Transverse colon (tissue), 4 donors: Measurements from ENCODE around the gene RHBDD1. TPM values are rescaled to one million over a fixed set of nuclear protein-coding genes. Genes with fewer than 3 reads are reported as not detected.
"Not testable (repeated sequence)": the region's sequence is repeated elsewhere in the genome, so short reads cannot be mapped to it uniquely, and the experiment has no call there.

Experiments
- DNase-seq: peaks from one replicate; pipeline ENCODE4 v3.0.0-alpha.2; 2019
- H3K27ac ChIP-seq, 4 donors: fragments of 200-600 bp; sonication (generic); 2 replicates each; pipeline ENCODE4 v1.5.1; 2016 to 2018; ENCODE audit warnings: inconsistent platforms in 4 of 4
- H3K27me3 ChIP-seq: fragments of 200-600 bp; sonication (generic); 2 replicates; pipeline ENCODE4 v1.5.1; 2017; ENCODE audit warnings: inconsistent platforms
- H3K36me3 ChIP-seq, 4 donors: fragments of 200-600 bp; sonication (generic); 2 replicates each; pipeline ENCODE4 v1.5.1; 2017 to 2019; ENCODE audit warnings: inconsistent platforms in 4 of 4
- H3K4me1 ChIP-seq, 4 donors: fragments of 200-600 bp; sonication (generic); 2 replicates each; pipeline ENCODE4 v1.5.1; 2017 to 2020; ENCODE audit warnings: inconsistent platforms in 4 of 4
- H3K4me3 ChIP-seq, 4 donors: fragments of 200-600 bp; sonication (generic); 1 replicate in 1 of 4; 2 replicates in 3 of 4; pipeline versions ENCODE4 v1.5.1 to v1.6.1; 2017 to 2019; ENCODE audit warnings: inconsistent platforms in 4 of 4
- H3K9me3 ChIP-seq, 2 donors: fragments of 200-600 bp; sonication (generic); 2 replicates each; pipeline ENCODE4 v1.5.1; 2017 to 2019; ENCODE audit warnings: inconsistent platforms in 2 of 2
- EP300 ChIP-seq: sonication (generic); formaldehyde crosslinking; IDR thresholded peaks from one replicate; pipeline ENCODE4 v1.6.1; 2017; ENCODE audit warnings: antibody characterized with exemption, low read depth
- POLR2A ChIP-seq: fragments of 450-650 bp; IDR thresholded peaks from one replicate; pipeline ENCODE4 v1.6.1; 2016; ENCODE audit warnings: antibody characterized with exemption, mild to moderate bottlenecking, moderate library complexity
- POLR2AphosphoS5 ChIP-seq, 3 donors: sonication (generic); formaldehyde crosslinking; IDR thresholded peaks; one replicate each; pipeline ENCODE4 v1.6.1; 2016; ENCODE audit warnings: antibody characterized with exemption in 3 of 3
- WGBS, 2 donors: methylation state at CpG; one replicate each; pipeline ENCODE4 v1.1.5; 2018; ENCODE audit warnings: low coverage in 1 of 2; 5-methylcytosine and 5-hydroxymethylcytosine counted together
- in situ Hi-C, 4 donors: fragments of 200-750 bp; cut with MboI; loops; one replicate each; pipeline versions ENCODE4 v1.15.0 to v1.15.1; 2017; ENCODE audit warnings: low sequenced_read_pairs in 3 of 4, low pct_ligation_motif_present in 1 of 4, low pct_unique_long_range_greater_than_20kb in 1 of 4
- intact Hi-C: fragments of 100-400 bp; cut with DNase I; formaldehyde crosslinking; loops from one replicate; pipeline ENCODE4 v1.15.1; 2023; ENCODE audit warnings: low total_unique reads
- total RNA-seq, 4 donors: library from RNA; depleted of rRNA; stranded (reverse); fragments of >200 nt; gene quantifications; one replicate each; pipeline ENCODE4 v1.1.0, GENCODE V29; 2016
- TF ChIP-seq, protein P1 (sequence below), 5 experiments: fragments of 200-600 bp in 3 of 5; fragments of 450-650 bp in 2 of 5; sonication (generic) in 3 of 5; IDR thresholded peaks; 1 replicate in 2 of 5; 2 replicates in 3 of 5; pipeline ENCODE4 v1.5.1; 2016 to 2017; ENCODE audit warnings: antibody characterized with exemption in 5 of 5, inconsistent platforms in 3 of 5, mild to moderate bottlenecking in 2 of 5, moderate library complexity in 1 of 5

RHBDD1 gene
- total RNA-seq, 4 donors from 2014 or later: 11.9 to 47.5 (median 22.5) TPM

- intact Hi-C loops: no loop called here
- TF ChIP-seq, protein P1, sequence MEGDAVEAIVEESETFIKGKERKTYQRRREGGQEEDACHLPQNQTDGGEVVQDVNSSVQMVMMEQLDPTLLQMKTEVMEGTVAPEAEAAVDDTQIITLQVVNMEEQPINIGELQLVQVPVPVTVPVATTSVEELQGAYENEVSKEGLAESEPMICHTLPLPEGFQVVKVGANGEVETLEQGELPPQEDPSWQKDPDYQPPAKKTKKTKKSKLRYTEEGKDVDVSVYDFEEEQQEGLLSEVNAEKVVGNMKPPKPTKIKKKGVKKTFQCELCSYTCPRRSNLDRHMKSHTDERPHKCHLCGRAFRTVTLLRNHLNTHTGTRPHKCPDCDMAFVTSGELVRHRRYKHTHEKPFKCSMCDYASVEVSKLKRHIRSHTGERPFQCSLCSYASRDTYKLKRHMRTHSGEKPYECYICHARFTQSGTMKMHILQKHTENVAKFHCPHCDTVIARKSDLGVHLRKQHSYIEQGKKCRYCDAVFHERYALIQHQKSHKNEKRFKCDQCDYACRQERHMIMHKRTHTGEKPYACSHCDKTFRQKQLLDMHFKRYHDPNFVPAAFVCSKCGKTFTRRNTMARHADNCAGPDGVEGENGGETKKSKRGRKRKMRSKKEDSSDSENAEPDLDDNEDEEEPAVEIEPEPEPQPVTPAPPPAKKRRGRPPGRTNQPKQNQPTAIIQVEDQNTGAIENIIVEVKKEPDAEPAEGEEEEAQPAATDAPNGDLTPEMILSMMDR (IDR thresholded peaks at IDR 0.05): no peak
- Histone ChIP-seq H3K4me3 (no peak overlapping the region), H3K27ac (no peak overlapping the region), H3K9me3 (no peaks in the 10 kb centered on the region), H3K4me1 (peaks cover 0 to 13% (median 10%) of the 10 kb centered on the region in 4 donors), H3K27me3 (no peaks in the 10 kb centered on the region), H3K36me3 (no peaks in the 10 kb centered on the region)
- in situ Hi-C loops: no loop called here
- DNase-seq: no peak
- WGBS, 2 donors: 75 to 84% methylated on average over 3 to 4 of the region's 4 CpGs
These were observed 4.6 kb upstream of the RHBDD1 start for GRCh38 chr2:226831266-226831665.

DNA sequence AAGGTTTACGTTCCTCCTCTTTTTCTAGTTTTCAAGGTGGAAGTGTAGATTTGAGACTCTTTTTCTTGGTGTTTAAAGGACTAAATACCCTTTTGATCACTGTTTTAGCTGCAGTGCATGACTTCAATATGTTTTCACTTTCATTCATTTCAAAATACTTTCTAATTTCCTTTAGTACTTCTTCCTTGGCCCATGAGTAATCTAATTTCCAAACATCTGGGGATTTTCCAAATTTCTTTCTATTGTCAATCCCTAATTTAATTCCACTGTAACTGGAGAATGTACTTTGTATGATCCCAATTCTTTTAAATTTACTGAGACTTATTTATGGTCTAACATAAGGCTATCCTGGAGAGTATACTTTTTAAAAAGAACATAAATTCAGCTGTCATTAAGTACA is 3.8 kb upstream of the RHBDD1 start:
- in situ Hi-C loops: no loop called here
- Histone ChIP-seq H3K36me3 (no peaks in the 10 kb centered on the region), H3K27me3 (no peaks in the 10 kb centered on the region), H3K27ac (no peak overlapping the region), H3K4me3 (no peak overlapping the region), H3K4me1 (peaks cover 7 to 19% (median 16%) of the 10 kb centered on the region in 4 donors), H3K9me3 (no peaks in the 10 kb centered on the region)
- DNase-seq: no peak
- 97 to 100% methylated on average over 1 of the region's 1 CpG for WGBS, 2 donors
- intact Hi-C loops: no loop called here
- no peak for TF ChIP-seq POLR2AphosphoS5 (IDR thresholded peaks at IDR 0.05)
- TF ChIP-seq POLR2A: no peak
- TF ChIP-seq, protein P1 (IDR thresholded peaks at IDR 0.05): no peak
- TF ChIP-seq EP300: no peak

- DNase-seq, H3K27me3 ChIP-seq, in situ Hi-C loops, H3K9me3 ChIP-seq, H3K36me3 ChIP-seq: not testable (repeated sequence)
- H3K4me1 ChIP-seq: peaks cover 16 to 39% (median 21%) of the 10 kb centered on the region in 4 donors
- peak overlapping the region in 3 of 4 donors; percentile 70 to 94 (median 74) for H3K4me3 ChIP-seq
- 81% methylated on average over 18 of the region's 18 CpGs; no CpG with 5 or more reads in 1 of the 2 donors for WGBS, 2 donors
- intact Hi-C loops: loop anchor here (5.0 kb wide), 1 partner anchor 113 kb away; no protein-coding TSS in a partner anchor
- H3K27ac ChIP-seq: peak overlapping the region in 3 of 4 donors; percentile 99 to 100 (median 99)
These were observed 974 bp upstream of the RHBDD1 start for GRCh38 chr2:226834880-226835279.

- Histone ChIP-seq H3K27me3 (no peaks in the 10 kb centered on the region), H3K36me3 (no peaks in the 10 kb centered on the region), H3K27ac (peak overlapping the region; percentile 99 to 100 (median 100)), H3K4me1 (peaks cover 16 to 39% (median 21%) of the 10 kb centered on the region in 4 donors), H3K9me3 (no peaks in the 10 kb centered on the region), H3K4me3 (peak overlapping the region; percentile 70 to 94 (median 82))
- in situ Hi-C loops (no loop called here), intact Hi-C loops (loop anchor here (5.0 kb wide), 1 partner anchor 113 kb away; no protein-coding TSS in a partner anchor)
- TF ChIP-seq EP300 (no peak), POLR2A (no peak), POLR2AphosphoS5 (IDR thresholded peaks at IDR 0.05) (no peak)
- TF ChIP-seq, protein P1 (IDR thresholded peaks at IDR 0.05): no peak
- WGBS, 2 donors: 10% methylated on average over 26 of the region's 26 CpGs; no CpG with 5 or more reads in 1 of the 2 donors
- no peak for DNase-seq
These were observed 446 bp upstream of the RHBDD1 start for GRCh38 chr2:226835420-226835795.

GRCh38 chr2:226836548-226836885 is 663 bp downstream of the RHBDD1 start:
- no peak for DNase-seq
- Histone ChIP-seq H3K4me1 (peaks cover 16 to 39% (median 21%) of the 10 kb centered on the region in 4 donors), H3K4me3 (peak overlapping the region; percentile 70 to 94 (median 82)), H3K27me3 (no peaks in the 10 kb centered on the region), H3K27ac (peak overlapping the region; percentile 99 to 100 (median 100)), H3K36me3 (no peaks in the 10 kb centered on the region), H3K9me3 (no peaks in the 10 kb centered on the region)
- TF ChIP-seq EP300 (no peak), POLR2AphosphoS5 (IDR thresholded peaks at IDR 0.05) (no peak), POLR2A (no peak)
- TF ChIP-seq, protein P1 (IDR thresholded peaks at IDR 0.05): no peak
- 1 to 2% methylated on average over 6 of the region's 6 CpGs for WGBS, 2 donors
- intact Hi-C loops (loop anchor here (5.0 kb wide), 1 partner anchor 114 kb away; no protein-coding TSS in a partner anchor), in situ Hi-C loops (no loop called here)
